ENCODE data around the gene ODF2L. TPM values are rescaled to one million over a fixed set of nuclear protein-coding genes. Genes with fewer than 3 reads are reported as not detected.

The ODF2L gene
- total RNA-seq, 4 donors from 2014 or later = 10.5 to 27.9 (median 13.4) TPM

GRCh38 chr1:86396498-86396890 lies 371 bp upstream of the ODF2L start:
- no peak for DNase-seq (ENCODE audit: low spot score in 2 of 2)
- intact Hi-C loops (cut with DNase I; ENCODE audit: low total_unique reads) = no loop called here
- no peak for TF ChIP-seq CTCF (IDR thresholded peaks at IDR 0.05)
- TF ChIP-seq POLR2A (IDR thresholded peaks at IDR 0.05) = no peak
- H3K4me3 ChIP-seq (ENCODE audit: low read depth, poor library complexity, severe bottlenecking) = peak overlapping the region; percentile 89
- 1% methylated on average over 9 of the region's 9 CpGs for WGBS, 2 donors

GRCh38 chr1:86394416-86394815 lies 1.7 kb downstream of the ODF2L start:
- intact Hi-C loops (cut with DNase I; ENCODE audit: low total_unique reads) = no loop called here
- no peak overlapping the region for H3K4me3 ChIP-seq (ENCODE audit: low read depth, poor library complexity, severe bottlenecking)

GRCh38 chr1:86389307-86389706 lies 6.8 kb downstream of the ODF2L start:
- no peak for DNase-seq (ENCODE audit: low spot score in 2 of 2)
- no peak overlapping the region for H3K4me3 ChIP-seq (ENCODE audit: low read depth, poor library complexity, severe bottlenecking)
- TF ChIP-seq CTCF (IDR thresholded peaks at IDR 0.05) (no peak), POLR2A (IDR thresholded peaks at IDR 0.05) (no peak)
- intact Hi-C loops (cut with DNase I; ENCODE audit: low total_unique reads) = no loop called here

More at GRCh38 chr1:86394416-86394815, 1.7 kb downstream of the ODF2L start:
- no peak for TF ChIP-seq CTCF (IDR thresholded peaks at IDR 0.05)
- no peak for TF ChIP-seq POLR2A (IDR thresholded peaks at IDR 0.05)
- 44 to 49% methylated on average over 2 of the region's 2 CpGs for WGBS, 2 donors
- DNase-seq (ENCODE audit: low spot score in 2 of 2) = no peak

GRCh38 chr1:86388777-86389176 lies 7.3 kb downstream of the ODF2L start:
- H3K4me3 ChIP-seq (ENCODE audit: low read depth, poor library complexity, severe bottlenecking) = no peak overlapping the region
- no peak for TF ChIP-seq CTCF (IDR thresholded peaks at IDR 0.05)
- TF ChIP-seq POLR2A (IDR thresholded peaks at IDR 0.05) = no peak
- no peak for DNase-seq (ENCODE audit: low spot score in 2 of 2)
- intact Hi-C loops (cut with DNase I; ENCODE audit: low total_unique reads) = no loop called here

- no peak for TF ChIP-seq POLR2A (IDR thresholded peaks at IDR 0.05)
- no peak for TF ChIP-seq CTCF (IDR thresholded peaks at IDR 0.05)
- intact Hi-C loops (cut with DNase I; ENCODE audit: low total_unique reads) = no loop called here
- no peak for DNase-seq (ENCODE audit: low spot score in 2 of 2)
- WGBS, 2 donors = 92 to 96% methylated on average over 3 of the region's 3 CpGs
- H3K4me3 ChIP-seq (ENCODE audit: low read depth, poor library complexity, severe bottlenecking) = no peak overlapping the region
These were observed 8.1 kb downstream of the ODF2L start for GRCh38 chr1:86387916-86388627.

GRCh38 chr1:86382878-86383277 lies 13.2 kb downstream of the ODF2L start:
- H3K4me3 ChIP-seq (ENCODE audit: low read depth, poor library complexity, severe bottlenecking) = no peak overlapping the region
- intact Hi-C loops (cut with DNase I; ENCODE audit: low total_unique reads) = no loop called here
- TF ChIP-seq POLR2A (IDR thresholded peaks at IDR 0.05) (no peak), CTCF (IDR thresholded peaks at IDR 0.05) (no peak)
- 47 to 69% methylated on average over 1 of the region's 1 CpG for WGBS, 2 donors
- no peak for DNase-seq (ENCODE audit: low spot score in 2 of 2)

All from lower leg skin (tissue), 4 donors.